GM18505 (cell line): ENCODE data around the gene HK2.

Experiments
- ATAC-seq: cut with Tn5 transposase; IDR thresholded peaks from one replicate; pipeline ENCODE4 v1.9.1; 2021; ENCODE audit not compliant: unreplicated experiment
- POLR2A ChIP-seq: IDR thresholded peaks from 4 replicates; pipeline ENCODE4 v1.6.1; 2011; ENCODE audit warnings: borderline replicate concordance; ENCODE audit not compliant: insufficient read depth, insufficient read length; ENCODE audit errors: extremely low read depth

Gene HK2

GRCh38 chr2:74941284-74941683 is 107.4 kb downstream of the HK2 start:
- ATAC-seq = no peak
- TF ChIP-seq POLR2A = no peak

- ATAC-seq = no peak
- TF ChIP-seq POLR2A = no peak
These were observed 108.3 kb downstream of the HK2 start for GRCh38 chr2:74942263-74942662.
